ENCODE results near the gene ASPA.

GRCh38 chr17:3532106-3532858, 56.5 kb downstream of the ASPA start:
- TF ChIP-seq, protein P1, sequence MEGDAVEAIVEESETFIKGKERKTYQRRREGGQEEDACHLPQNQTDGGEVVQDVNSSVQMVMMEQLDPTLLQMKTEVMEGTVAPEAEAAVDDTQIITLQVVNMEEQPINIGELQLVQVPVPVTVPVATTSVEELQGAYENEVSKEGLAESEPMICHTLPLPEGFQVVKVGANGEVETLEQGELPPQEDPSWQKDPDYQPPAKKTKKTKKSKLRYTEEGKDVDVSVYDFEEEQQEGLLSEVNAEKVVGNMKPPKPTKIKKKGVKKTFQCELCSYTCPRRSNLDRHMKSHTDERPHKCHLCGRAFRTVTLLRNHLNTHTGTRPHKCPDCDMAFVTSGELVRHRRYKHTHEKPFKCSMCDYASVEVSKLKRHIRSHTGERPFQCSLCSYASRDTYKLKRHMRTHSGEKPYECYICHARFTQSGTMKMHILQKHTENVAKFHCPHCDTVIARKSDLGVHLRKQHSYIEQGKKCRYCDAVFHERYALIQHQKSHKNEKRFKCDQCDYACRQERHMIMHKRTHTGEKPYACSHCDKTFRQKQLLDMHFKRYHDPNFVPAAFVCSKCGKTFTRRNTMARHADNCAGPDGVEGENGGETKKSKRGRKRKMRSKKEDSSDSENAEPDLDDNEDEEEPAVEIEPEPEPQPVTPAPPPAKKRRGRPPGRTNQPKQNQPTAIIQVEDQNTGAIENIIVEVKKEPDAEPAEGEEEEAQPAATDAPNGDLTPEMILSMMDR (optimal IDR thresholded peaks at IDR 0.05 in 1 of 3, IDR thresholded peaks at IDR 0.05 in 1 of 3, conservative IDR thresholded peaks at IDR 0.05 in 1 of 3; ENCODE audit: extremely low read depth in 1 of 3, insufficient read depth in 2 of 3, low read length in 3 of 3), result no peak
- no peak for TF ChIP-seq EZH2 (IDR thresholded peaks at IDR 0.05; ENCODE audit: low read length)
